Neural cell (in vitro differentiated cells): Measurements from ENCODE around the gene NHSL2.

Source experiments
- EZH2 ChIP-seq: fragments of 200-600, 300-800 bp; shearing (Covaris generic), sonication (generic); IDR thresholded peaks from 2 replicates; pipeline ENCODE4 v1.6.1; 2014; ENCODE audit warnings: antibody characterized with exemption, low read length, borderline replicate concordance, mild to moderate bottlenecking; ENCODE audit not compliant: insufficient read depth, poor library complexity, severe bottlenecking
- MXI1 ChIP-seq: fragments of 450-650 bp; conservative IDR thresholded peaks from 2 replicates; pipeline ENCODE4 v1.6.1; 2014; ENCODE audit warnings: antibody characterized with exemption, mild to moderate bottlenecking; ENCODE audit not compliant: poor library complexity, severe bottlenecking
- POLR2AphosphoS5 ChIP-seq: IDR thresholded peaks from 2 replicates; pipeline ENCODE4 v1.6.1; 2012
- TF ChIP-seq, protein P1 (sequence below): fragments of 450-650 bp; IDR thresholded peaks from 2 replicates; pipeline ENCODE4 v1.5.1; 2014; ENCODE audit warnings: antibody characterized with exemption, mild to moderate bottlenecking, moderate library complexity; ENCODE audit not compliant: poor library complexity, severe bottlenecking

DNA sequence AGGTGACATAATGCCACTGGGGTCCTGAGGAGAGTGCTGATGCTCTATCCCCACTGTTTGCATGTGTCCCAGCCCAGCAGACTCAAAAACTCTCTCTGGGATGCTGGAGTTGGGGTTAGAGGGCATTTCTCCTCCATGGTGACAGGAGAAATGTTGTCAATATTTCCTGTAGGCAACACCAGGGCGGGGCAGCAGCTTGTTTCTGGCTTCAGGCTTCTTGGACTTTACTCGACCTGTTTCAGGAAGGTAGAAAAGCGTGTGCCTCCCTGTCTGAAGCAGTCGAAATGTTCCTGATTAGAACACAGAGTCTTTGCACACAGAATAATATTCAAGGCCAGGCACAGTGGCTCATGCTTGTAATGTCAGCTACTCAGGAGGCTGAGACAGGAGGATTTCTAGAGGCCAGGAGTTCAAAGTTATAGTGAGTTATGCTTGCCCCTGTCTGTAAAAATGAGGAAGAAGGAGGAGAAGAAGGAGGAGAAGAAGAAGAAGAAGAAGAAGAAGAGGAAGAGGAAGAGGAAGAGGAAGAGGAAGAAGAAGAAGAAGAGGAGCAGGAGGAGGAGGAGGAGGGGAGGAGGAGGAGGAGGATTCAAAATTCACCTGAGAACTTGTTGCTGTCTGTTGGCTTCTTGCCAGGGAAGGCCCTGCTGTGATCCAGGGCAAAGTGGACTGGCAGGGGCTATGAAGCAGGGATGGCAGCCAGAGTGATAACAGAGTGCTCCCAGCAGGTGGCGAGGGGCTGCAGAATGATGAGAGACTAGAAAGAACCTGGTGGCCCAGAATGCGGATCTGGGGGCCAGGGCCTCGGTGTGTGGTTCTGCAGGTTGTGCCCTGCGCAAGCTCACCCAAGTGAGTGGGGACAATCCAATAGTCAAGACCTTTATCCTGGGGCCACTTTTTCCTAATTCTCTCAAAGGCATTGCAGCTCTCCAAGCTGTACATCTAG, 138.1 kb downstream of the NHSL2 start:
- TF ChIP-seq EZH2 (no peak), POLR2AphosphoS5 (no peak), MXI1 (no peak)
- TF ChIP-seq, protein P1, sequence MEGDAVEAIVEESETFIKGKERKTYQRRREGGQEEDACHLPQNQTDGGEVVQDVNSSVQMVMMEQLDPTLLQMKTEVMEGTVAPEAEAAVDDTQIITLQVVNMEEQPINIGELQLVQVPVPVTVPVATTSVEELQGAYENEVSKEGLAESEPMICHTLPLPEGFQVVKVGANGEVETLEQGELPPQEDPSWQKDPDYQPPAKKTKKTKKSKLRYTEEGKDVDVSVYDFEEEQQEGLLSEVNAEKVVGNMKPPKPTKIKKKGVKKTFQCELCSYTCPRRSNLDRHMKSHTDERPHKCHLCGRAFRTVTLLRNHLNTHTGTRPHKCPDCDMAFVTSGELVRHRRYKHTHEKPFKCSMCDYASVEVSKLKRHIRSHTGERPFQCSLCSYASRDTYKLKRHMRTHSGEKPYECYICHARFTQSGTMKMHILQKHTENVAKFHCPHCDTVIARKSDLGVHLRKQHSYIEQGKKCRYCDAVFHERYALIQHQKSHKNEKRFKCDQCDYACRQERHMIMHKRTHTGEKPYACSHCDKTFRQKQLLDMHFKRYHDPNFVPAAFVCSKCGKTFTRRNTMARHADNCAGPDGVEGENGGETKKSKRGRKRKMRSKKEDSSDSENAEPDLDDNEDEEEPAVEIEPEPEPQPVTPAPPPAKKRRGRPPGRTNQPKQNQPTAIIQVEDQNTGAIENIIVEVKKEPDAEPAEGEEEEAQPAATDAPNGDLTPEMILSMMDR, result no peak
